ENCODE measurements around the gene MLH3.

Gene MLH3

GRCh38 chr14:75040507-75040906 lies 10.8 kb downstream of the MLH3 start:
- Histone ChIP-seq H3K36me3 (ENCODE audit: insufficient read depth, low read length) (no peaks in the 10 kb centered on the region), H3K4me3 (no peak overlapping the region), H3K27ac (no peak overlapping the region), H3K9ac (ENCODE audit: insufficient read length) (no peak overlapping the region), H3K9me3 (ENCODE audit: low read depth, low read length) (no peaks in the 10 kb centered on the region)
- TF ChIP-seq FOXP2 (optimal IDR thresholded peaks at IDR 0.05; ENCODE audit: control extremely low read depth, extremely low read length, insufficient read depth) (no peak), POLR2AphosphoS5 (IDR thresholded peaks at IDR 0.05; ENCODE audit: borderline replicate concordance, low read depth, low read length) (no peak), EZH2 (IDR thresholded peaks at IDR 0.05) (no peak)
- DNase-seq (ENCODE audit: low read depth, low spot score): no peak

DNA sequence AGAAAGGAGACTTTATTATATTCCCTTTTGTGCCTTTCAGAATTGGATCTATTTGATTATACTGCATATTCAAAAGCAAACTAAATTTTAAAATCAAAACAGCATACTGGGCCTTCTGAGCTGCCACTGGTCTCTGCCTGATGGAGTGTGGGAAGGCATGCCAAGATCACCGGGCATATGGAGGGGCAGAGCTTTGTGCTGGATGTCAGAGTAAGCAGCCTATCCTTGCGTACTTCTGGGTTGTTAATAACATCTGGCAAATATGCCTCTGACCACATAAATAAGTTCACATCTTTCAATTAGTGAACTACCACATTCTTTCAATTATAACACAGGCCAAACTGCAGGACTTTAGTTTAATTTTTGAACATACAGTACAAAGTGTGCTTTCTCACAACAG lies 18.3 kb downstream of the MLH3 start:
- no peak overlapping the region for H3K4me3 ChIP-seq
- no peak for TF ChIP-seq FOXP2 (optimal IDR thresholded peaks at IDR 0.05; ENCODE audit: control extremely low read depth, extremely low read length, insufficient read depth)
- TF ChIP-seq EZH2 (IDR thresholded peaks at IDR 0.05): no peak
- no peak for TF ChIP-seq POLR2AphosphoS5 (IDR thresholded peaks at IDR 0.05; ENCODE audit: borderline replicate concordance, low read depth, low read length)
- H3K27ac ChIP-seq: no peak overlapping the region
- no peaks in the 10 kb centered on the region for H3K36me3 ChIP-seq (ENCODE audit: insufficient read depth, low read length)
- no peaks in the 10 kb centered on the region for H3K9me3 ChIP-seq (ENCODE audit: low read depth, low read length)
- H3K9ac ChIP-seq (ENCODE audit: insufficient read length): no peak overlapping the region
- no peak for DNase-seq (ENCODE audit: low read depth, low spot score)

GRCh38 chr14:75030147-75030546 lies 21.1 kb downstream of the MLH3 start:
- TF ChIP-seq FOXP2 (optimal IDR thresholded peaks at IDR 0.05; ENCODE audit: control extremely low read depth, extremely low read length, insufficient read depth): no peak
- H3K27ac ChIP-seq: no peak overlapping the region
- H3K9me3 ChIP-seq (ENCODE audit: low read depth, low read length): no peaks in the 10 kb centered on the region
- no peak for DNase-seq (ENCODE audit: low read depth, low spot score)
- no peaks in the 10 kb centered on the region for H3K36me3 ChIP-seq (ENCODE audit: insufficient read depth, low read length)
- no peak overlapping the region for H3K9ac ChIP-seq (ENCODE audit: insufficient read length)
- no peak overlapping the region for H3K4me3 ChIP-seq

DNA sequence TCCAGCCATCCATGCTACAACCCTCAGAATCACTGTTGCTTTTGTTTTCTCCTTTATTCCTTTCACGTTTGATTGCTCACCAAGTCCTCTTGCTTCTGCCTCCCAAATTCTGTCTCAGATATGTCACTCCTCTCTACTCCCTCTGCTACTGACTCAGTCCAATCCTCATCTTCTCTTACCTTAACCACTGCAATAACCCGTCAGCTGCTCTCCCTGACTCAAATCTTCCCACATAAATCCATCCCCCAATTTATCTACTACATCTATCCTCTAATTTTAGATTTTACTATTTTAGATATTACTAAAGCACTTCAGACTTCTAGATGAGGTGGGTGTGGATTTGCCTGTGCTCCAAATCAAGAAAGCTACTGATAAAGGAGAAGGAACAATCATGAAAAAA lies 25.4 kb downstream of the MLH3 start:
- TF ChIP-seq POLR2AphosphoS5 (IDR thresholded peaks at IDR 0.05; ENCODE audit: borderline replicate concordance, low read depth, low read length) (no peak), FOXP2 (optimal IDR thresholded peaks at IDR 0.05; ENCODE audit: control extremely low read depth, extremely low read length, insufficient read depth) (no peak), EZH2 (IDR thresholded peaks at IDR 0.05) (no peak)
- DNase-seq (ENCODE audit: low read depth, low spot score): no peak
- no peak overlapping the region for H3K27ac ChIP-seq
- H3K36me3 ChIP-seq (ENCODE audit: insufficient read depth, low read length): no peaks in the 10 kb centered on the region
- H3K9ac ChIP-seq (ENCODE audit: insufficient read length): no peak overlapping the region
- H3K4me3 ChIP-seq: no peak overlapping the region
- H3K9me3 ChIP-seq (ENCODE audit: low read depth, low read length): no peaks in the 10 kb centered on the region

DNA sequence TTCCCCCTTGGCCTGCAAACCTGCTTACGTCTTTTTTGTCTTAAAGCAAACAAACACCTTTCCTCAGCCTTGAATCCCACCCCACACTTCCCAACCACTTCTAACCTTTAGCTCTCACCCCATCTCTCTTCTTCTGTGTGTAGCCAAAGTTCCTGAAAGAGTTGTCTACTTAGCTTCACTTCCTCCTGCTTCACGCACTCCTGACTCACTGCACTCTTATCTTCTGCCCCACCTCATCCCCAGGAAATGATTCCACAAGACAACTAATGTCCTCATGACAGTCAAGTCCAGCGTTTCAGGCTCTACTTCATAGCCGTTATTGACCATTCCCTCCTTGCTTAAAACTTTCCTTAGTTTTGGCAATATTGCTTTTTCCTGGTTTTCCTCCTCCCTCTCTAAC lies 26.2 kb downstream of the MLH3 start:
- H3K9ac ChIP-seq (ENCODE audit: insufficient read length): no peak overlapping the region
- no peak for DNase-seq (ENCODE audit: low read depth, low spot score)
- H3K9me3 ChIP-seq (ENCODE audit: low read depth, low read length): no peaks in the 10 kb centered on the region
- H3K27ac ChIP-seq: no peak overlapping the region
- TF ChIP-seq FOXP2 (optimal IDR thresholded peaks at IDR 0.05; ENCODE audit: control extremely low read depth, extremely low read length, insufficient read depth): no peak
- TF ChIP-seq POLR2AphosphoS5 (IDR thresholded peaks at IDR 0.05; ENCODE audit: borderline replicate concordance, low read depth, low read length): no peak
- TF ChIP-seq EZH2 (IDR thresholded peaks at IDR 0.05): no peak
- H3K36me3 ChIP-seq (ENCODE audit: insufficient read depth, low read length): no peaks in the 10 kb centered on the region
- no peak overlapping the region for H3K4me3 ChIP-seq

DNA sequence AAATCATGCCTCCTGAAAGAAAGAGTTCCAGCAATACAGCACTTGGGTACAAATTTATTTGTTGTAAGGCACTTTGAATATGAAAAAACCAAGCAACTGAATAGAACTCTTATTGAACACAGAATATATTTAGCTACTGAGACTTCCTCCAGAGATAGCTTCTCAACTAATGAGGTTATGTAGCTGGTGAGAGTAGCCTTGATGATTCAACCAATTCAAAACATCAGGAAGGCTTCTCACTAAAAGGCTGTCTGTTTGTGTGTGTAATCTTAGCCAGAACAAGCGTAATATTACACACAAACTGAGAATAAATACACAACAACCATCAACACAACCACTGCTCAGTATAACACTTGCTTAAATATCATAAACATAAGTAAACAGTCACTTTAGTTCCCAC lies 28.2 kb downstream of the MLH3 start:
- TF ChIP-seq EZH2 (IDR thresholded peaks at IDR 0.05) (no peak), POLR2AphosphoS5 (IDR thresholded peaks at IDR 0.05; ENCODE audit: borderline replicate concordance, low read depth, low read length) (no peak), FOXP2 (optimal IDR thresholded peaks at IDR 0.05; ENCODE audit: control extremely low read depth, extremely low read length, insufficient read depth) (no peak)
- Histone ChIP-seq H3K9ac (ENCODE audit: insufficient read length) (no peak overlapping the region), H3K36me3 (ENCODE audit: insufficient read depth, low read length) (no peaks in the 10 kb centered on the region)

DNA sequence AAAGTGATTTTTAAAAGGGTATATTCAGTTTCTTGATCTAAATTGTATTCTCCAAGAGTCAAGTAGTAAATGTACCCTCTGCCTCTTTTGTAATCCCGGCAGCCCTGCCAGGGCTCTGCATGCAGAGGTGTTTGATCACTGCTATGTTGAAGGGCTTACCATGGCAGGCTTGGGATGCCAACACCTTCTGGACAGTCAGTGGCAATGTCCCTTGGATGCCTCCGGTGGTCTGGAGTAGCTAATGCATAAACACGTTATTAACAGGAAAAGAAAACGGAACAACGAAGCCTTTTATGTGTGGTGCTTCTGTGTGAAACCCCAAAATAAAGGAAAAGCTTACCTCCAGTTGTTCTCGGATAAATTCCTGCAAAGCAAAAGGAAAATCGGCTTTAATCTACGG lies 28.6 kb downstream of the MLH3 start:
- TF ChIP-seq FOXP2 (optimal IDR thresholded peaks at IDR 0.05; ENCODE audit: control extremely low read depth, extremely low read length, insufficient read depth) (no peak), POLR2AphosphoS5 (IDR thresholded peaks at IDR 0.05; ENCODE audit: borderline replicate concordance, low read depth, low read length) (no peak)
- H3K36me3 ChIP-seq (ENCODE audit: insufficient read depth, low read length): no peaks in the 10 kb centered on the region
- no peak for DNase-seq (ENCODE audit: low read depth, low spot score)
- H3K4me3 ChIP-seq: no peak overlapping the region
- no peak overlapping the region for H3K9ac ChIP-seq (ENCODE audit: insufficient read length)
- H3K27ac ChIP-seq: no peak overlapping the region
- no peaks in the 10 kb centered on the region for H3K9me3 ChIP-seq (ENCODE audit: low read depth, low read length)

More for the DNA sequence above, 28.2 kb downstream of the MLH3 start:
- H3K4me3 ChIP-seq: no peak overlapping the region
- DNase-seq (ENCODE audit: low read depth, low spot score): no peak
- no peak overlapping the region for H3K27ac ChIP-seq
- no peaks in the 10 kb centered on the region for H3K9me3 ChIP-seq (ENCODE audit: low read depth, low read length)

DNA sequence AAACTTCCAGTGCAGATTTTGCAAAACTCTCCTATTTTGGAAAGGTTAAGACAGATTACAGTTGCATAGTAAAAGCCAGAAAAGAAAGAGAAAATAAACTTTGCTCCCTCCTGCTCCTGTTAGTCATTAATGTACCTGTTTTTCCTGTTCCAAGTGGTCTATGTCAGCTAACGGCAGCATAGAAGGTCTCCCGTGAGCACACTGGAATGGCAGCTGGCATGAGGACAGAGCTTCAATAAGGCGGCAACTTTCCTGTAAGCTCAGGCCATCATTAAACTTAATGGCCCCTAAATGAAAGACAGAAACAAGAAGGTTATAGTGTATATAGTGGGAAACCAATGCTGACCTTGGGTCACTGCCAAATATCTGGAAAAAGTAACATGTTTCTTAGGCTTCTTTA lies 32.6 kb downstream of the MLH3 start:
- no peak overlapping the region for H3K27ac ChIP-seq
- no peak overlapping the region for H3K9ac ChIP-seq (ENCODE audit: insufficient read length)
- H3K36me3 ChIP-seq (ENCODE audit: insufficient read depth, low read length): no peaks in the 10 kb centered on the region
- H3K4me3 ChIP-seq: no peak overlapping the region
- DNase-seq (ENCODE audit: low read depth, low spot score): no peak
- TF ChIP-seq EZH2 (IDR thresholded peaks at IDR 0.05) (no peak), FOXP2 (optimal IDR thresholded peaks at IDR 0.05; ENCODE audit: control extremely low read depth, extremely low read length, insufficient read depth) (no peak), POLR2AphosphoS5 (IDR thresholded peaks at IDR 0.05; ENCODE audit: borderline replicate concordance, low read depth, low read length) (no peak)
- H3K9me3 ChIP-seq (ENCODE audit: low read depth, low read length): no peaks in the 10 kb centered on the region

DNA sequence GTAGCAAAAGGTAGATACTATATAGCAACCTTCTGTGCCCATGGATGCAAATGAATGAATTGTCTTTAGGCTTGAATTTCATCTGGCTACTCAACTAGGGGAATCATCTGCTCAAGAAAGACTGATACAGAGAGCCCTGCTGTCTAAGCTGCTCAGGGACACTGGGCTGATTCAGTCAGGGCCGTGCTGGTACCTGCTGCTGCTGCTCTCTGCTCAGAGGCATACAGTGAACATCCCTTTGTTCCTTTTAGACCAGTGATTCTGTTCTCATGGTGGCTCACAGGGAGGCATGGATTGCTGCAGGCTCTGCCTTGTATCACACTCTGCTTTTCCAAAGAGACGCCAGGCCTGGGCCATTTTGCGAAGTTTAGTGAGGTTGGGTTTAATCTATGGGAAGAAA lies 34.5 kb downstream of the MLH3 start:
- no peak for TF ChIP-seq FOXP2 (optimal IDR thresholded peaks at IDR 0.05; ENCODE audit: control extremely low read depth, extremely low read length, insufficient read depth)
- TF ChIP-seq POLR2AphosphoS5 (IDR thresholded peaks at IDR 0.05; ENCODE audit: borderline replicate concordance, low read depth, low read length): no peak
- no peaks in the 10 kb centered on the region for H3K36me3 ChIP-seq (ENCODE audit: insufficient read depth, low read length)
- no peak overlapping the region for H3K9ac ChIP-seq (ENCODE audit: insufficient read length)
- H3K27ac ChIP-seq: no peak overlapping the region; the same call in 1 of the 2 replicates
- H3K4me3 ChIP-seq: no peak overlapping the region
- DNase-seq (ENCODE audit: low read depth, low spot score): no peak
- H3K9me3 ChIP-seq (ENCODE audit: low read depth, low read length): no peaks in the 10 kb centered on the region

Measured in SK-N-MC (cell line).